ENCODE measurements around the gene MTFP1.
A peak's percentile ranks its signal among the peaks of the same experiment; 100 is the strongest.
"Not testable (repeated sequence)": the region's sequence is repeated elsewhere in the genome, so short reads cannot be mapped to it uniquely, and the experiment has no call there.

MTFP1 gene

GRCh38 chr22:30402028-30402765, 23.4 kb upstream of the MTFP1 start:
- DNase-seq, result no peak

DNA sequence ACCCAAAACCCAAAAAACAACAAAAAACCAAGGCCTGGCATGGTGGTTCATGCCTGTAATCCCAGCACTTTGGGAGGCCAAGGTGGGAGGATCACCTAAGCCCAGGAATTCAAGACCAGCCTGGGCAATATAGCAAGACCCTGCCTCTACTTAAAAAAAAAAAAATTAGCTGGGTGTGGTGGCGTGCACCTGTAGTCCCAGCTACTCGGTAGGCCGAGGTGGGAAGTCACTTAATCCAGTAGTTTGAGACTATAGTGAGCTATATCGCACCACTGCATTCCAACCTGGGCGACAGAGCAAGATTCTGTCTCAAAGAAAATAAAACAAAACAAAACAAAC, 22.8 kb upstream of the MTFP1 start:
- not testable (repeated sequence) for DNase-seq

GRCh38 chr22:30404307-30404706, 21.3 kb upstream of the MTFP1 start:
- no peak for DNase-seq

- no peak for DNase-seq
Observed at GRCh38 chr22:30405731-30406130, 19.8 kb upstream of the MTFP1 start.

- DNase-seq, result no peak
Observed at GRCh38 chr22:30406400-30406799, 19.2 kb upstream of the MTFP1 start.

DNA sequence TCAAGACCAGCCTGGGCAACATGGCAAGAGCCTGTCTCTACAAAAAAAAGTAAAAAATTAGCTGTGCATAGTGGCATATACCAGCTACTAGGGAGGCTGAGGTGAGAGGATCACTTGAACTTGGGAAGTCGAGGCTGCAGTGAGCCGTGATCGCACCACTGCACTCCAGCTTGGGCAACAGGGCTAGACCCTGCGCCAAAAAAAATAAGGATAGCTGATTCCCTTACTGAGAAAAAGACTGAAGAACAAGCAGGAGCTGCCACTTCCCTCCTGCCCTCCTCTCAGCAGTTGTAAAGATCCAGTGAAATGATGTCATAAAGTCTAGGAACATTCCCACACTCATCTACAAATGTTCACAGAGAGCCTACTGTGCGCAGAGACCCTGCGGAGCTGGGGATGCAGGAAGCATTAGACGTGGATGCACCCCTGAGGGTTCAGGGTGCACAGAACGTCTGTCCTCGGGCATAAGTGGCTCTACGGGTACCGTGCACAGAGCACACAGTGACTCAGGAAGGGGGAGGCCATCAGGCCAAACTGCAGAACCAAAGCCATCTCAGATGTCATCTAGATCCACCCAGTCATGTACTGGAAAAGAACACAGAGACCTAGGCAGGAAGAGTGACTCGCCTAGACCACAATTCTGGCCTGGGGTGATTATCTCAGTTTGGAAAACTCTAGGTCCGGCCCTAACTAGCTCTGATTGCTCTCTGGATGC, 17.0 kb upstream of the MTFP1 start:
- DNase-seq, result no peak

GRCh38 chr22:30411780-30412179, 13.8 kb upstream of the MTFP1 start:
- no peak for DNase-seq

GRCh38 chr22:30413001-30413400, 12.6 kb upstream of the MTFP1 start:
- DNase-seq, result no peak

GRCh38 chr22:30413745-30414524, 11.6 kb upstream of the MTFP1 start:
- no peak for DNase-seq

DNA sequence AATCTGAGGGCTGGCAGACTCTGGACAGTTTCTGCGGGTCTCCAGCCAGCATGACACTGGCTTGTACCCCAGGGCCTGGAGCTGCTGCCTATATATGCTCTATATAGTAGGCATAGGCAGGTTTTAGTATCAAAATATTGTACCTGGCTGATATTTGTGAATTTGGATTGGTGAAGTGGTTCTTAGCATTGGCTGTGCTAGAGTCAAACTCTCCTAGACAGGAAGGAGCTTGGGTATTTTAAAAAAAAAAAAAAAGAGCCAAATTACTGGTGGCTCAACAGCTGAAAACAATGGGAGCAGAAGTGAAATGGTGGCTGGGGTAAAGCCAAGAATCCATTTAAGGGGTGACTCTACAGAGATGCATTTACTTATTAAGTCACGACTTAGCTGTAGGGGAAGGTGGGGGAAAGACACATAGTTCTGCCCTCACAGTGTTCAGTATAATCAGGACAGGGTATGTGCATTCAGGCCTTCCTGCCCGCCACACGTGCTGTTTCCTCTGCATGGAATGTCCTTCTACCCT, 11.0 kb upstream of the MTFP1 start:
- DNase-seq, result no peak

DNA sequence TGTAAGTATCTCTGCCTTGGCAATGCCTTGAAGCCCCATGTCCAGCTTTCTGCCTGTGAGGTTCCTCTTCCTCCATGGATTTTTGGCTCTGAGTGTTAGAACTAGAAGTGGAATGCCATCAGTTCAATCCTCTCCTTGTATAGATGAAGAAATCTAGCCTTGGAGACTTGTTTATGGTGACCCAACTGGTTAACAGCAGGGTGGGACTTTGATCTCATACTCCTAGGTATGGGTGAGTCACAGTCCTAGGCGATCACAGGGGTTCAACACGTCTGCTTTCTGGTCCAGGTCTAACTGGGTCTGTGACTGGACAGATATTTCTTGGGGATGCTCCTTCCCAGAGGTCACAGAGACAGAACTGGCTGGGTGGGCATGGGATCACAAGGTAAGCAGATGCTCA, 9.2 kb upstream of the MTFP1 start:
- no peak for DNase-seq

- DNase-seq, result no peak
Observed at GRCh38 chr22:30416837-30417236, 8.7 kb upstream of the MTFP1 start.

DNA sequence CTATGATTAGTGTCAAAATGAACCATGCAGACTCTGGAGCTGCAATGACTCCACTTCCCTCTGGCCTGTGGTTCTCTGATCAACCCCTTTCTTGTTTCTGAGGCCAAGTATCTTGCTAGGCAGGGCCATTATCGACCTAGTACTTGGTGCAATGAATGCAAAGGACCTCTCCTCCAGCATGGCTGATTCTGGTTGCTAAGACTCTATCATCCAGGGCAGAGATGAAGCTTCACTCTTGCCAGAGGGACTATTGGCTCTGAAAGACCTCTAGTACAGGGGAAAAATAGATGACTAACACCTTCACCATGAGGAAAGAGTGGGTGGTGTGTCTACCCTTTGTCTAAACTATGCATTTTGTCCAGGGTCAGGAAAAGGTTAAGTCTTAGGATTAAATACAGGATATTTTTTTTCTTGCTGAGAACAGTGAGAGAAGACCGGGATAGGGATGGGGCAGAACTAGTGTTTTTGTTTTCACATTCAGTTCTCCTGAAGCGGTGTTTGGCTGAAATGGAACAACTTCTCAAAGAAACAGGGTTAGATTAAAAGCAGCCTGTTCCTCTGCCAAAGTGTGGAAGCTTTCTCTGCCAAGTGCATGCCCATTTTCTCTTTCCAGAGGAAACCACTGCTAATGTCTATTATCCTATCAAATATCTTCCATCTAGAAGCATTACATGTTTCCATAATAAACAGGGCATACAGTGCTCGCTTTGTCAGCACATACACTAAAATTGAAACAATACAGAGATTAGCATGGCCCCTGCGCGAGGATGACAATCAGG, 5.0 kb upstream of the MTFP1 start:
- DNase-seq, result peak in 1 of 2 experiments; percentile 44

DNA sequence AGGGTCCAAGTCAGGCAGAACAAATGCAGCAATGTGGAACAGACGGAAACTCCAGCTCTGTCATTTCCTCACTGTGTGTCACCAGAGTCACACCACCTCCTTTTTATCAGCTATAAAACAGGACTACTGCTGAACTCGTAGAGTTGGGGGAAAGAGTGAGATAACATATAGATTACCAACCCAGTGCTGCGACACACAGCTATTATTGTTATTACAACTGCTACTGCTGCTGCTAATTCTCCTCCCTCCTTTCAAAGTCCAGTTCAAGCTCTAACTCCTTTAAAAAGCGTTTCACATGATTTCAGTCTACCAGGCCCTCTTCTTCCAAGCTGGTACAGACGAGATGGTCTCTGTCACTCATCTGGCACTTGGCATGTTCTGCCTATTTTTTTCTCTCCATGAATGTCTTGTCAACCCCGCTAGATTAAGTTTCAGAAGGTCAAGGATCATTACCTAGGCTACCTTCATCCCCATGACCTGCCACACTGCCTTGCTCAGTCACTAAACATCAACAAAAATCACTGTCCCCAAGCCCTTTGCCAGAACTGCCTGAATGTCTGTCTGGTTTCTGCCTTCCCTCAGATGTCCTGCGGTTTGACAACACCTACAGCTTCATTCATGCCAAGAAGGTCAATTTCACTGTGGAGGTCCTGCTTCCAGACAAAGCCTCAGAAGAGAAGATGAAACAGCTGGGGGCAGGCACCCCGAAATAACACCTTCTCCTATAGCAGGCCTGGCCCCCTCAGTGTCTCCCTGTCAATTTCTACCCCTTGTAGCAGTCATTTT, 3.7 kb upstream of the MTFP1 start:
- no peak for DNase-seq

- peak in 1 of 2 experiments; percentile 78 for DNase-seq
Observed at GRCh38 chr22:30422481-30423300, 2.9 kb upstream of the MTFP1 start.

DNA sequence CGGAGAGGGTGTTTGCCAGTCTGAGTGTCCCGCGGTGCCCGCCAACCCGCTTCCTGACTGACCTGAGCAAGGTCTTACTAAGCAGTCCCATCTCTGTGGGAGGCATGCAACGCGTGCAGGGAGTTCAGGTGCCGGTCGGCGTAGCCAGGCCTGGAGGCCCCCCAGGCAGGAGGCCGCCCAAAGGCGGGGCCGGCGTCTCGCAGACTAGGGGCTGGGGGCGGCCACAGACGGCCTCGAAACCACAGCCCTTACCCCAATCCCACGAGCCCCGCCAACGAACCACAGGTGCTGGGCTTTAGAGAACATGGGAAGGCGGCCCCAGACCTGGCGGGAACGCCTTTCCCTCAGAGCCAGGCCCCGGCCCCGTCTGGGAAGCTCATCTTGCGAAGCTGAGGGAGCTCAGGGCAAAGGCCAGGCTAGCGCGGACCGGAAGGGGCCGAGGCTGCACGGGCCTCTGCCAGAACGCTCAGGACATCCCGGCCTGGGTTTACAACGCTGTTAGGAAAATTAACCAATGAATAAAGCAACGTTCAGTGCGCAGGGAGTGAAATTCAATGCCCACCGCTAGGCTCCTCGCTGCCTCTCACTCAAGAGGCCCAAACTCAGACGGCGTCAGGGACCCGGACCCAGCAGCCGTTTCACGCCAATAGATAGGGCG, 2.1 kb upstream of the MTFP1 start:
- peak in 1 of 2 experiments; percentile 82 for DNase-seq

- peak; percentile 98 for DNase-seq
Observed at GRCh38 chr22:30423959-30424533, 1.5 kb upstream of the MTFP1 start.

GRCh38 chr22:30424534-30425326, 838 bp upstream of the MTFP1 start:
- peak; percentile 49 to 56 for DNase-seq

- DNase-seq, result no peak
Observed at GRCh38 chr22:30425327-30425615, 297 bp upstream of the MTFP1 start.
